Mesendoderm (in vitro differentiated cells): ENCODE data around the gene MCL1.
"Not testable (repeated sequence)": the region's sequence is repeated elsewhere in the genome, so short reads cannot be mapped to it uniquely, and the experiment has no call there.

Source experiments
- DNase-seq: peaks from one replicate; pipeline ENCODE4 v3.0.0; 2013
- H2AK5ac ChIP-seq: 2 replicates; pipeline ENCODE4 v1.6.1; 2013; ENCODE audit warnings: low read length, inconsistent platforms
- H2BK120ac ChIP-seq: 2 replicates; pipeline ENCODE4 v1.6.1; 2013; ENCODE audit warnings: low read depth, mild to moderate bottlenecking, low read length, moderate library complexity, mixed read lengths
- H2BK15ac ChIP-seq: replicated peaks from 2 replicates; pipeline ENCODE4 v1.6.1; 2013; ENCODE audit warnings: low read depth, mild to moderate bottlenecking, moderate library complexity
- H2BK5ac ChIP-seq: 2 replicates; pipeline ENCODE4 v1.6.1; 2013; ENCODE audit warnings: low read length, inconsistent platforms
- H3K18ac ChIP-seq: 2 replicates; pipeline ENCODE4 v1.6.1; 2013; ENCODE audit warnings: mild to moderate bottlenecking, low read length, mixed read lengths
- H3K23ac ChIP-seq: one replicate; pipeline ENCODE4 v1.6.1; 2013; ENCODE audit warnings: low read length
- H3K27ac ChIP-seq: 2 replicates; pipeline ENCODE4 v1.5.1; 2013; ENCODE audit warnings: low read depth, mild to moderate bottlenecking, inconsistent platforms, low read length, moderate library complexity
- H3K27me3 ChIP-seq: 2 replicates; pipeline ENCODE4 v1.6.1; 2013; ENCODE audit warnings: low read length, control low read depth, mild to moderate bottlenecking, inconsistent platforms; ENCODE audit not compliant: insufficient read depth, poor library complexity
- H3K36me3 ChIP-seq: 2 replicates; pipeline ENCODE4 v1.6.1; 2013; ENCODE audit warnings: low read length, inconsistent platforms; ENCODE audit not compliant: control insufficient read depth, insufficient read depth
- H3K4ac ChIP-seq: one replicate; pipeline ENCODE4 v1.6.1; 2013; ENCODE audit warnings: low read depth, mild to moderate bottlenecking, low read length, moderate library complexity
- H3K4me1 ChIP-seq: 2 replicates; pipeline ENCODE4 v1.6.1; 2013; ENCODE audit warnings: low read depth, low read length, inconsistent platforms; ENCODE audit not compliant: control insufficient read depth
- H3K4me2 ChIP-seq: 2 replicates; pipeline ENCODE4 v1.6.1; 2013; ENCODE audit warnings: low read length
- H3K4me3 ChIP-seq: 2 replicates; pipeline ENCODE4 v1.5.1; 2013; ENCODE audit warnings: mild to moderate bottlenecking, low read length
- H3K56ac ChIP-seq: one replicate; pipeline ENCODE4 v1.6.1; 2013; ENCODE audit warnings: low read length
- H3K79me1 ChIP-seq: 2 replicates; pipeline ENCODE4 v1.6.1; 2013; ENCODE audit warnings: low read length, inconsistent platforms
- H3K79me2 ChIP-seq: 2 replicates; pipeline ENCODE4 v1.6.1; 2013; ENCODE audit warnings: mild to moderate bottlenecking, low read length; ENCODE audit not compliant: control insufficient read depth, insufficient read depth
- H3K9ac ChIP-seq: 2 replicates; pipeline ENCODE4 v1.6.1; 2013; ENCODE audit warnings: low read length, inconsistent platforms
- H4K5ac ChIP-seq: one replicate; pipeline ENCODE4 v1.6.1; 2013; ENCODE audit warnings: low read length
- H4K8ac ChIP-seq: one replicate; pipeline ENCODE4 v1.6.1; 2013; ENCODE audit warnings: low read depth, mild to moderate bottlenecking, control low read depth, low read length, moderate library complexity
- WGBS: extraction: QIAGEN DNeasy Blood & Tissue Kit; methylation state at CpG from one replicate; pipeline ENCODE4 v1.1.7; 2013; ENCODE audit warnings: low lambda C conversion rate, missing lambda C conversion rate; ENCODE audit not compliant: insufficient coverage; ENCODE audit errors: extremely low coverage; 5-methylcytosine and 5-hydroxymethylcytosine counted together

The MCL1 gene

DNA sequence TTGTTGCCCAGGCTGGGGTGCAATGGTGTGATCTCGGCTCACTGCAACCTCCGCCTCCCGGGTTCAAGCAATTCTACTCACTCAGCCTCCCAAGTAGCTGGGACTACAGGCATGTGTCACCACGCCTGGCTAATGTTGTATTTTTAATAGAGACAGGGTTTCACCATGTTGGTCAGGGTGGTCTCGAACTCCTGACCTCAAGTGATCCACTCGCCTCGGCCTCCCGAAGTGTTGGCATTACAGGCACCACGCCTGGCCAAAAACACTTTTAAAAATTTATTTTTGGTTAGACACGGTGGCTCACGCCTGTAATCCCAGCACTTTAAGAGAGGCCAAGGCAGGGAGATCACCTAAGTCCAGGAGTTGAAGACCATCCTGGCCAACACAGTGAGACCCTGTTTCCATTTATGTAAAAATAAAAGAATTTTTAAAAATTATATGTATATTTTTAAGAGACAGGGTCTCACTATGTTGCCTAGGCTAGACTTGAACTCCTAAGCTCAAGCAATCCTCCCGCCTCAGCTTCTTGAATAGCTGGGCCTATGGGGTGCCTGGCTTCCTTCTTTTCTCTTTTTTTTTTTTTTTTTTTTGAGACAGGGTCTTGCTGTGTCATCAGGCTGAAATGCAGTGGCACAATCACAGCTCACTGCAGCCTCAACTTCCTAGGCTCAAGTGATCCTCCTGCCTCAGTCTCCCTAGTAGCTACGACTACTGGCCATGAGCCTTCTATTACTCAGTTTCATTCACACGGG, 14.0 kb downstream of the MCL1 start:
- H3K23ac ChIP-seq, H3K4me2 ChIP-seq, DNase-seq, H3K9ac ChIP-seq, H3K4me3 ChIP-seq, H3K79me1 ChIP-seq, H3K4ac ChIP-seq, H4K8ac ChIP-seq, H4K5ac ChIP-seq, H3K27me3 ChIP-seq, H2BK120ac ChIP-seq, H2BK5ac ChIP-seq, H3K27ac ChIP-seq, H3K18ac ChIP-seq, H2BK15ac ChIP-seq, H2AK5ac ChIP-seq, H3K36me3 ChIP-seq, H3K56ac ChIP-seq: not testable (repeated sequence)
- no CpG with 5 or more reads among the region's 14 CpGs for WGBS
- Histone ChIP-seq H3K79me2 (peaks cover 19% of the 10 kb centered on the region), H3K4me1 (peaks cover 16% of the 10 kb centered on the region)

DNA sequence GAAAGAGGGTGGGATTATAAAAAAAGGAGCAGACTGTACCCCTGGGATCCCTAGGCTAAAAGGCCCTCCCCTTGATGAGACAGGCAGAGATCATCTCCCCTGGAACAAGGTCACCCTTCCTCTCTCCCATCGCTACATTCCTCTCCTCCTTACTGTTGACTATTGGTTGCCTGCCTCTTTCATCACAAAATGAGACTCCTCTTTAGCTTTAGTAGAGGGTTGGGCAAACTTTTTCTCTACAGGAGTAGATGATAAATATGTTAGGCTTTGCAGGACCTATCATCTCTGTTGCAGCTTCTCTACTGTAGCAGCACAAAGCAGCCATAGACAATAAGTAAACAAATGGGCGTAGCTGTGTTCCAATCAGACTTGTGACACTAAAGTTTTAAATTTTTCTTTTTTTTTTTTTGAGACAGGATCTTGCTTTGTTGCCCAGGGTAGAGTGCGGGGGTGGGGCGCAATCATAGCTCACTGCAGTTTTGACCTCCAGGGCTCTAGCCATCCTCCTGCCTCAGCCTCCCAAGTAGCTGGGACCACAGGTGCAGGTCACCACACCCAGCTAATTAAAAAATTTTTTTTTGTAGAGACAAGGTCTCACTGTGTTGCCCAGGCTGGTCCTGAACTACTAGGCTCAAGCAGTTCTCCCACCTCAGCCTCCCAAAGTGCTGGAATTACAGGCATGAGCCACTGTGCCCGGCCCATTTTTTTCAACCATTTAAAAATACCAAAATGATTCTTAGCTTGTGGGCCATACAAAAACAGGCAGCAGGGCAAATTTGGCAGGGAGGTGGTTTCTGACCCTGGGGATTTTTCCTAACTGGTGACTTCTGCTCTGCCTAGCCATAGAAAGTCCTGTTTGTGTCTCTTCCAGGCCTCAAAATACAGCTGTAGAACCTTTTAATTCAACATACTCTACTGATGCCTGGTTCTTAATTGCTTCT, 15.1 kb downstream of the MCL1 start:
- no peak for DNase-seq
- Histone ChIP-seq H3K56ac (no peak overlapping the region), H3K27ac (no peak overlapping the region), H3K4me1 (peaks cover 14% of the 10 kb centered on the region), H3K36me3 (no peaks in the 10 kb centered on the region), H4K5ac (no peak overlapping the region), H3K9ac (peak overlapping the region; percentile 17), H3K4me3 (no peak overlapping the region), H3K4me2 (no peak overlapping the region), H2AK5ac (no peak overlapping the region), H2BK15ac (no peak overlapping the region), H4K8ac (no peak overlapping the region), H2BK5ac (no peak overlapping the region), H3K27me3 (no peaks in the 10 kb centered on the region), H2BK120ac (no peak overlapping the region), H3K23ac (no peak overlapping the region), H3K79me2 (peaks cover 17% of the 10 kb centered on the region), H3K79me1 (peaks cover 8% of the 10 kb centered on the region), H3K4ac (no peak overlapping the region), H3K18ac (no peak overlapping the region)
- no CpG with 5 or more reads among the region's 5 CpGs for WGBS

DNA sequence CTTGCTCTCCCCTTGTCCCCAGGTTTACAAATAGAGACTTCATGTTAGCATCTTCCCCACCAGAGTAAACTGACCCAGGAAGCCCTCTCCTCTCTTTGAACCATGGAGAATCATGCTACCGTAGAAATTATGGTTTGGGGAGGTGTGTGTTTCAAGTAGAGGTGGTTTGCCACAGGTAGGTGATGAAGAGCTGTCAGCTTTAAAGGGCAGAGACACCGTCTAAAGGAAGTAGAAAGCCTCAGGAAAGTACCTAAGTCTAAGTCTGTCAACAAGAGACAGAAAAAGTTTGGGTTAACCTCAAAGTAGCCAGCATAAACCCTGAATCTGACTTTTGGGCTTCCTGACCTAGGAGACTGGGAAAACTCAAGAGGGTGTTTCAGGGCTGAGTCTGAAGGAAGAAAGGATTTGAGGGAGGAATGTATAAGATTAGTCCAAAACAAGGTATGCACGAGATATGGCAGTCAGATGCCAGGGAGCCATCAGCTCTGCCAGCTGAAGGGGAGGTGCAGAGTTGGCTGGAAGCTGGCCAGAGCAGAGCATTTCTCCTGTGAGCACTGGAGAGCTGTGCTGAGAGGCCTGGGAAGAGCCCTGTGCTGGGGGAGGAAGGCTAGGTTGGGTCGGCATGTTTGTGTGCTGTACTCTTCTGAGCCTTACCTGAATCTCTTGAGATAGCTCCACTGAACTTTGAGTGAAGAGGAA, 15.9 kb downstream of the MCL1 start:
- no peak for DNase-seq
- Histone ChIP-seq H3K23ac (no peak overlapping the region), H3K4me2 (no peak overlapping the region), H3K79me2 (peaks cover 17% of the 10 kb centered on the region), H3K27me3 (no peaks in the 10 kb centered on the region), H2AK5ac (no peak overlapping the region), H3K4me1 (peaks cover 12% of the 10 kb centered on the region), H3K18ac (no peak overlapping the region), H4K5ac (no peak overlapping the region), H2BK120ac (no peak overlapping the region), H3K27ac (no peak overlapping the region), H3K4ac (no peak overlapping the region), H3K56ac (no peak overlapping the region), H2BK15ac (no peak overlapping the region), H2BK5ac (no peak overlapping the region), H3K36me3 (no peaks in the 10 kb centered on the region), H3K79me1 (peaks cover 8% of the 10 kb centered on the region), H4K8ac (no peak overlapping the region), H3K4me3 (no peak overlapping the region), H3K9ac (peak overlapping the region; percentile 17)
- WGBS = no CpG with 5 or more reads among the region's 4 CpGs

DNA sequence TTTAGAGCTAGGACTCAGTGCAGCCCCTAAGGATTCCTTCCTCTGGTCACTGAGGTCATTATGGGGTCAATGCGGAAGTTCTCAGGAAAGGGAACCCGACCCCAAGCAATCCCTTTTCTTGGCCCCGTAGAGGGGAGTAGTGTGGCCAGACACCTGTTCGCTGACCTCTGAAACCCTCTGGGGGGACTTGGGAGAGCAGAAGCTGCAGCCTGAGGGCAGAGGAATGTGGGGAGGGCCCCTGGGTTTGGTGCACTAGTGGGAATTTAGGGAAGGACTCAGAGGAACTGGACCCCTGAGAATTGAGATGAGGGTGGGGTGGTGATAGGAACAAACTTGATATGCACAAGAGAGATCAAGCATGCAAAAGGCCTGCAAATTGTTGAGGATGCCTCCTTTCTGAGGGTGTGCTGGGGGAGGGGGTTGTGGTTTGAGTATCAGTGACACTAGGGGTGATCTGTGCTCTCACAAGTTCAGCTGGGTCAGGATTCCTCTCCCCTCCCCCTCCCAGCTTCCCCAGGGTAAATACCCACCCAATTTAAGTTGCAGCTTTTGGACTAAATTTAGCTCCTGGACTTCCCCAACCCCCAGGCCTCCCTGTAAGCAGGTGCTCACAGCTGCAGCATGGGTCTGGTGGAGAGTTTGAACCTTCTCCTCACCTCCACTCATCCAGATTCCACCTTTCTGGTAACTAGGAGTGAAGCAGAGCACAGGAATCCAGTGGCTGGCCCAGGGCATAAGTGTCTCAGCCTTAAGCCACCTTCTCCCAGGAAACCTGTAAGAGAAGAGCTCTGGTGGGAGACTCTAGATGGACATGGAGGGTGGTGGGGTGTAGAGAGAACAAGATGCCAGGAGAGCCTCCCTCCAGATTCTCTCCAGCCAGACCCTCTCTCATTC, 16.7 kb downstream of the MCL1 start:
- H3K56ac ChIP-seq = peak overlapping the region; percentile 86

DNA sequence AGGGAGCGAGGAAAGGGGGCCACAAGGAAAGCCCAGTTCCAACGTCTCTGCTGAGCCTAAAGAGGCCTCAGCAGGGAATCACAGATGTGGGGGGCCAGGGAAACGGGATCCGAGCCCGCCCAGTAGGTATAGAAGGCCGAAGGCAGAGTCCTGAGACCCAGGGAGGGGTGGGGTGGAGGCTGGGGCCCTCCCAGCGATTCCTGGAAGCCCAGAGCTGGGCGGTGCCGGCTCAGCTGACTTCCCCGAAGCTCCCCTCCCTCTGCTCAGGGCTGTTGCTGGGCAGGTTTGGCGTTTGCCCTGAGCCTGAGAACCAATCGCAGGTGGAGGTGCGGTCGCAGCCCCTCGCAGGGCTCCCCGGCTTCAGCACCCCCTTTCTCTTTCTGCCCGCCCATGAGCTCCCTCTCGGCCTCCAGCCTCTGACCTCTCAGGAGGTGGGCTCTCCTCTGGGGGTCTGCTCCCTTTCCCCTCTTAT, 17.4 kb downstream of the MCL1 start:
- Histone ChIP-seq H3K27ac (peak overlapping the region; percentile 88), H3K9ac (peak overlapping the region; percentile 72), H2AK5ac (no peak overlapping the region), H3K27me3 (no peaks in the 10 kb centered on the region), H3K4me1 (peaks cover 8% of the 10 kb centered on the region), H3K79me2 (peaks cover 11% of the 10 kb centered on the region), H4K8ac (no peak overlapping the region), H3K56ac (peak overlapping the region; percentile 86), H2BK120ac (peak overlapping the region; percentile 33), H3K4me3 (peak overlapping the region; percentile 5), H3K4ac (peak overlapping the region; percentile 93), H3K23ac (no peak overlapping the region), H3K36me3 (no peaks in the 10 kb centered on the region), H2BK15ac (no peak overlapping the region), H3K4me2 (peak overlapping the region; percentile 75), H4K5ac (no peak overlapping the region), H3K18ac (peak overlapping the region; percentile 75), H3K79me1 (peaks cover 8% of the 10 kb centered on the region), H2BK5ac (peak overlapping the region; percentile 9)
- DNase-seq = peak; percentile 95
- no CpG with 5 or more reads among the region's 18 CpGs for WGBS

More for the DNA sequence above, 16.7 kb downstream of the MCL1 start:
- Histone ChIP-seq H3K27ac (peak overlapping the region; percentile 88), H3K79me2 (peaks cover 17% of the 10 kb centered on the region), H3K4me3 (no peak overlapping the region), H4K5ac (no peak overlapping the region), H3K4me2 (peak overlapping the region; percentile 75), H2BK15ac (no peak overlapping the region), H3K4ac (no peak overlapping the region), H2AK5ac (peak overlapping the region; percentile 66), H3K4me1 (peaks cover 10% of the 10 kb centered on the region), H3K36me3 (no peaks in the 10 kb centered on the region), H3K9ac (peak overlapping the region; percentile 72), H4K8ac (no peak overlapping the region), H3K27me3 (no peaks in the 10 kb centered on the region), H3K79me1 (peaks cover 8% of the 10 kb centered on the region), H2BK120ac (peak overlapping the region; percentile 19), H3K23ac (no peak overlapping the region), H3K18ac (peak overlapping the region; percentile 62), H2BK5ac (no peak overlapping the region)
- no peak for DNase-seq
- no CpG with 5 or more reads among the region's 4 CpGs for WGBS
